Measurements from ENCODE around the gene TXNDC8. TPM values are rescaled to one million over a fixed set of nuclear protein-coding genes. Genes with fewer than 3 reads are reported as not detected.

Gene TXNDC8
- polyA plus RNA-seq, 3 donors: not detected

GRCh38 chr9:110309681-110310080 is 28.0 kb downstream of the TXNDC8 start:
- Mint-ChIP-seq H3K4me3 (peak overlapping the region in 1 of 2 donors; percentile 26), H3K9me3 (peaks cover 0 to 13% (median 6%) of the 10 kb centered on the region in 7 donors), H3K27me3 (ENCODE audit: low read depth in 3 of 3) (peaks cover 0 to 3% (median 3%) of the 10 kb centered on the region in 3 donors), H3K4me1 (peaks cover 15% of the 10 kb centered on the region), H3K27ac (peak overlapping the region in 5 of 7 donors; percentile 33 to 61 (median 49)), H3K36me3 (peaks cover 0 to 2% of the 10 kb centered on the region in 2 donors)
- Histone ChIP-seq H3K27me3 (ENCODE audit: control insufficient read depth in 2 of 2, insufficient read depth in 2 of 2, low read length in 2 of 2) (no peaks in the 10 kb centered on the region), H4K20me1 (ENCODE audit: insufficient read depth, low read length) (no peaks in the 10 kb centered on the region), H3K9ac (ENCODE audit: insufficient read depth, low read length, poor library complexity, severe bottlenecking) (no peak overlapping the region), H2AFZ (ENCODE audit: insufficient read depth, low read depth, low read length, poor library complexity, severe bottlenecking) (no peak overlapping the region), H3K36me3 (replicated peaks in 1 of 2; ENCODE audit: control insufficient read depth in 1 of 2, insufficient read depth in 2 of 2, low read length in 2 of 2) (no peaks in the 10 kb centered on the region), H3K4me3 (replicated peaks in 1 of 3; ENCODE audit: low read depth in 2 of 3, low read length in 3 of 3) (peak overlapping the region in 1 of 3 experiments; percentile 38), H3K4me1 (ENCODE audit: control insufficient read depth in 1 of 2, insufficient read depth in 2 of 2, low read length in 2 of 2) (peaks cover 19 to 22% of the 10 kb centered on the region in 2 donors), H3K9me3 (replicated peaks in 1 of 2; ENCODE audit: control insufficient read depth in 1 of 2, insufficient read depth in 1 of 2, low read length in 2 of 2) (peaks cover 0 to 3% of the 10 kb centered on the region in 2 donors), H3K27ac (ENCODE audit: low read depth in 1 of 2, low read length in 2 of 2) (peak overlapping the region; percentile 38 to 61), H3K4me2 (replicated peaks; ENCODE audit: extremely low read depth, low read length, poor library complexity, severe bottlenecking) (no peak overlapping the region), H3K79me2 (ENCODE audit: insufficient read depth, low read length) (no peaks in the 10 kb centered on the region)
- peak in 1 of 3 donors; percentile 34 for DNase-seq
- WGBS (ENCODE audit: insufficient coverage): no CpG with 5 or more reads among the region's 1 CpG
- TF ChIP-seq CTCF (IDR thresholded peaks at IDR 0.05): no peak
- intact Hi-C loops (cut with micrococcal nuclease): no loop called here

GRCh38 chr9:110308633-110309038 is 29.0 kb downstream of the TXNDC8 start:
- H3K4me1 Mint-ChIP-seq: peaks cover 25% of the 10 kb centered on the region
- TF ChIP-seq CTCF (IDR thresholded peaks at IDR 0.05): no peak
- peaks cover 0 to 2% of the 10 kb centered on the region in 2 donors for H3K36me3 Mint-ChIP-seq
- H3K4me1 ChIP-seq (ENCODE audit: control insufficient read depth in 1 of 2, insufficient read depth in 2 of 2, low read length in 2 of 2): peaks cover 25 to 32% of the 10 kb centered on the region in 2 donors
- H3K4me2 ChIP-seq (replicated peaks; ENCODE audit: extremely low read depth, low read length, poor library complexity, severe bottlenecking): no peak overlapping the region
- intact Hi-C loops (cut with micrococcal nuclease): no loop called here
- no peaks in the 10 kb centered on the region for H3K79me2 ChIP-seq (ENCODE audit: insufficient read depth, low read length)
- DNase-seq: no peak
- H3K27ac ChIP-seq (ENCODE audit: low read depth in 1 of 2, low read length in 2 of 2): no peak overlapping the region
- H3K27ac Mint-ChIP-seq: peak overlapping the region in 1 of 7 donors; percentile 11
- no peaks in the 10 kb centered on the region for H4K20me1 ChIP-seq (ENCODE audit: insufficient read depth, low read length)
- H3K9me3 Mint-ChIP-seq: peaks cover 0 to 13% (median 6%) of the 10 kb centered on the region in 7 donors
- no peak overlapping the region for H2AFZ ChIP-seq (ENCODE audit: insufficient read depth, low read depth, low read length, poor library complexity, severe bottlenecking)
- H3K36me3 ChIP-seq (replicated peaks in 1 of 2; ENCODE audit: control insufficient read depth in 1 of 2, insufficient read depth in 2 of 2, low read length in 2 of 2): no peaks in the 10 kb centered on the region
- peak overlapping the region in 1 of 2 donors; percentile 7 for H3K4me3 Mint-ChIP-seq
- H3K9ac ChIP-seq (ENCODE audit: insufficient read depth, low read length, poor library complexity, severe bottlenecking): no peak overlapping the region
- H3K9me3 ChIP-seq (replicated peaks in 1 of 2; ENCODE audit: control insufficient read depth in 1 of 2, insufficient read depth in 1 of 2, low read length in 2 of 2): peaks cover 0 to 3% of the 10 kb centered on the region in 2 donors
- 55% methylated on average over 2 of the region's 4 CpGs for WGBS (ENCODE audit: insufficient coverage)
- peaks cover 0 to 3% (median 3%) of the 10 kb centered on the region in 3 donors for H3K27me3 Mint-ChIP-seq (ENCODE audit: low read depth in 3 of 3)
- no peak overlapping the region for H3K4me3 ChIP-seq (replicated peaks in 1 of 3; ENCODE audit: low read depth in 2 of 3, low read length in 3 of 3)
- no peaks in the 10 kb centered on the region for H3K27me3 ChIP-seq (ENCODE audit: control insufficient read depth in 2 of 2, insufficient read depth in 2 of 2, low read length in 2 of 2)

All from CD14-positive monocyte (primary cell).